Germinal center (tissue), 1 donor: Measurements from ENCODE around the gene HPRT1.
"Not testable (repeated sequence)": the region's sequence is repeated elsewhere in the genome, so short reads cannot be mapped to it uniquely, and the experiment has no call there.

Experiments used
- DNase-seq: peaks from one replicate; pipeline ENCODE4 v3.0.0; 2012; ENCODE audit warnings: mixed read lengths, low spot score

The HPRT1 gene, protein sequence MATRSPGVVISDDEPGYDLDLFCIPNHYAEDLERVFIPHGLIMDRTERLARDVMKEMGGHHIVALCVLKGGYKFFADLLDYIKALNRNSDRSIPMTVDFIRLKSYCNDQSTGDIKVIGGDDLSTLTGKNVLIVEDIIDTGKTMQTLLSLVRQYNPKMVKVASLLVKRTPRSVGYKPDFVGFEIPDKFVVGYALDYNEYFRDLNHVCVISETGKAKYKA

DNA sequence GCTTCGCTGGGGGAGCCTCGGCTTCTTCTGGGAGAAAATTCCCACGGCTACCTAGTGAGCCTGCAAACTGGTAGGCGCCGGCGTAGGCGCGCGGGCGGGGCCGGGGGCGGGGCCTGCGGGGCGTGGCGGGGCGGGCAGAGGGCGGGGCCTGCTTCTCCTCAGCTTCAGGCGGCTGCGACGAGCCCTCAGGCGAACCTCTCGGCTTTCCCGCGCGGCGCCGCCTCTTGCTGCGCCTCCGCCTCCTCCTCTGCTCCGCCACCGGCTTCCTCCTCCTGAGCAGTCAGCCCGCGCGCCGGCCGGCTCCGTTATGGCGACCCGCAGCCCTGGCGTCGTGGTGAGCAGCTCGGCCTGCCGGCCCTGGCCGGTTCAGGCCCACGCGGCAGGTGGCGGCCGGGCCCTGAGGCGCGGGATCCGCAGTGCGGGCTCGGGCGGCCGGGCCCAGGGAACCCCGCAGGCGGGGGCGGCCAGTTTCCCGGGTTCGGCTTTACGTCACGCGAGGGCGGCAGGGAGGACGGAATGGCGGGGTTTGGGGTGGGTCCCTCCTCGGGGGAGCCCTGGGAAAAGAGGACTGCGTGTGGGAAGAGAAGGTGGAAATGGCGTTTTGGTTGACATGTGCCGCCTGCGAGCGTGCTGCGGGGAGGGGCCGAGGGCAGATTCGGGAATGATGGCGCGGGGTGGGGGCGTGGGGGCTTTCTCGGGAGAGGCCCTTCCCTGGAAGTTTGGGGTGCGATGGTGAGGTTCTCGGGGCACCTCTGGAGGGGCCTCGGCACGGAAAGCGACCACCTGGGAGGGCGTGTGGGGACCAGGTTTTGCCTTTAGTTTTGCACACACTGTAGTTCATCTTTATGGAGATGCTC lies at the start of gene HPRT1:
Gene HPRT1 (plus strand): TSS at position 161 of the 857 bp plus-strand sequence. CDS start 147 bp downstream, at position 308.
- peak; percentile 75 for DNase-seq

DNA sequence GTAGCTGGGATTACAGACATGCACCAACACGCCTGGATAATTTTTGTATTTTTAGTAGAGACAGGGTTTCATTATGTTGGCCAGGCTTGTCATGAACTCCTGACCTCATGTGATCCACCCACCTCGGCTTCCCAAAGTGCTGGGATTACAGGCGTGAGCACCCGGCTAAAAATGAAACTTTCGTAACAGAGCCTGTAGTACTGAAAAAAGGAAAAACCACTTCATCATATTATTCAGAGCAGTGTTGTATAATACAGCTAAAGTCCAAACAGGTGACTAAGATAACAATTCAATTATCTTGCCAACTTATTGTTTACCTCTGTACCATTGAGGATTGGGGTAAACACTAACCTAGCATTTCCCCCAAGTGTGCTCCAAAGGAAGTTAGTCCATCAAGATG lies 43.9 kb upstream of the HPRT1 start:
- DNase-seq, result no peak

DNA sequence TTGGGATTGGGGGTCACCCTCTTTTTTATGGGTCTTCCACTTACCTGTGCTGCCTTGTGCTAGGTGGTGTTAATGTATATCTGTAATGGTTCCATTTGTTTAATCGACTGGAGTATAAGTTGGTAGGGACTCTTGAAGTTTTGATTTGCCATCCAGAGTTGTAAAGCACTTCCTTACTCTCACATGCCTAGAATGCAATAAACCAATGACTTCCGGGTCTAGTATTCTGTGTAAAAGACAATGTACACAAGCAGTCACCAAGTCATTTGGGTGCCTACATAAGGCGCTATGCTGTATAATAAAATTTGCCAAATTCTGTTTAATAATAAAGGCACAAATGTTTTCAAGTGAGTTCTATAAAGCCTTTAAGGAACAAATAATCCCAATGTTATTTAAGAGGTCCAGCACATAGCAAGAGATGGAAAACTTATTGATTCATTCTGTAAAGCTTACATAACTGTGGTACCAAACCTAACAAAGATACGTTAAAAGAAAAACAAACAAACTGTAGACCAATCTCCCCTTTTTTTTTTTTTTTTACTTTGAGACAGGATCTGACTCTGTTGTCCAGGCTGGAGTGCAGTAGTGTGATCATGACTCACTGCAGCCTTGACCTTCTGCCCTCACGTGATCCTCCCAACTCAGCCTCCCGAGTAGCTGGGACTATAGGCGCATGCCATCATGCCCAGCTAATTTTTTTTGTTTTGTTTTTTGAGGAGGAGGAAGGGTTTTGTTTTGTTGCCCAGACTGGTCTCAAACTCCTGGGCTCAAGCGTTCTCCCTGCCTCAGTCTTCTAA lies 41.5 kb upstream of the HPRT1 start:
- no peak for DNase-seq

DNA sequence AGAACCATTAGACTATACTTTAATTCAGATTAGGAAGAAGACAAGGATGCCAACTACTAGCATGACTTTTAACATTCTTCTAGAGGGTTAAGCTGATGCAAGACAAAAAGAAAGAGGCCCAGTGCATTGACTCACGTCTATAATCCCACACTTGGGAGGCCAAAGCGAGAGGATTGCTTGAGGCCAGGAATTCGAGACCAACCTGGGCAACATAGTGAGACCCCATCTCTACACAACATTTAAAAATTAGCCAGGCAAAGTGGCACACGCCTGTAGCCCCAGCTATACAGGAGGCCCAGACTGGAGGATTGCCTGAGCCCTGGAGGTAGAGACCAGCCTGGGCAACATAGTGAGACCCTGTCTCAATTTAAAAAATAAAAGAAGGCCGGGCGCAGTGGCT lies 40.2 kb upstream of the HPRT1 start:
- DNase-seq, result no peak

DNA sequence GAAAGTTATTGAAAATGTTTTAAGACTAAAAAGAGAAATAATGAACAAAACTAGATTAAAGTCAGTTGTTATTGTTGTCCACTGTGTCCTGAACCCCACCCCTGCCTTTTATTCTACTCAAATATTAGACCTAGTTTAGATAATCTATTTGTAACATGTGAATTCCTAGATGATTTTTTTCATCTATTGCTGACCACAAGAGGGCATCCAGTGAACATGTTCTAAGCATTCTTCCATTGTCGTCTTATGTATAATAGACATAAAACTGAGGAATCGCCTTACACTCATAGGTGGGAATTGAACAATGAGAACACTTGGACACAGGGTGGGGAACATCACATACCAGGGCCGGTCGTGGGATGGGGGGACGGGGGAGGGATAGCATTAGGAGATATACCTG lies 36.4 kb upstream of the HPRT1 start:
- DNase-seq, result no peak

DNA sequence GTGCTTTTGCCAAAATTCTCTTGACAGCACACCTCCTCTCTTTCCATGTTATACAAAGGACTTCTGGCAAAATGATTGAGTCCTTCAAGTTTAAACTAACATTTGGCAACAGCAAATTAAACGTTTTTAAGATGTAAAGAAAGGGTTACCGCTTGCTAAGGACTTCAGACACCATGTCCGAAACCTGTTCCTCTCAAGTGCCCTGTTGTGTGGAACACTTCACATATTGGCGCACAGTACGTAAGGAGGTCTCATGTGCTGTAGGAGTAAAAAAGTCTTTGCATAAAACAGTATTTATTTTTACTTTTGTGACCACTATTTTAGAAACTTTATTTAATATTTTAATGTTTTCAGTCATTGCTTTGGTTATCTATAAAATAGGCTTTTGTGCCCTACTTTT lies 33.7 kb upstream of the HPRT1 start:
- no peak for DNase-seq

DNA sequence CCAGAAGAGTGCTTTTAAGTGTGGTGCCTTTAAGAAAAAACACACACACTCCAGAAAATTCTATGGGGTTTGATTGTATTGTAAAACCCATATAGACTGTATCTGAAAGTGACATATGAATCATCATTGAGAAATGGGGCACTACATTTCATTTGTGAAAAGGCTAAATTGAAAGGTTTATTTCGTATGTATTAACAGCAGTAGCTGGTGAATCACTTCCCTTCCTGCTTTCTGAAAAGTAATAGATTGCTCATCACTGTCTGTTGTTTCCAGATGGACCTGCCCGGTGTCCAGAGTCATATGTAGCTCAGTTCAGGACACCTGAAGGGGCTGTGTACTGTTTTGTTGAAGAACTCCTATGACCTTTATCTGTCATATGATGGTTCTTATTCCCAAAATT lies 28.1 kb upstream of the HPRT1 start:
- no peak for DNase-seq

DNA sequence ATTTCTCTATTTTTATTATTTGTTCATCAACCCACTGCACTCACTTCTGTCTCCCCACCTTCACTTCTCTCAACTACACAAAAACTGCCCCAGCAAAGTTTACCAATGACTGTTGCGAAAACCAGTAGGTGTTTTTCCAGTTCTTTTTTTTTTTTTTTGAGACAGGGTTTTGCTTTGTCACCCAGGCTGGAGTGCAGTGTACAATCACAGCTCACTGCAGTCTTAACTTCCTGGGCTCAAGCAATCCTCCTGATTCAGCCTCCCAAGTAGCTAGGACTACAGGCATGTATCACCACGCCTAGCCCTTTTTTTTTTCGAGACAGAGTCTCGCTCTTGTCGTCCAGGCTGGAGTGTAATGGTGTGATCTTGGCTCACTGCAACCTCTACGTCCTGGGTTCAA lies 24.1 kb upstream of the HPRT1 start:
- DNase-seq, result no peak

DNA sequence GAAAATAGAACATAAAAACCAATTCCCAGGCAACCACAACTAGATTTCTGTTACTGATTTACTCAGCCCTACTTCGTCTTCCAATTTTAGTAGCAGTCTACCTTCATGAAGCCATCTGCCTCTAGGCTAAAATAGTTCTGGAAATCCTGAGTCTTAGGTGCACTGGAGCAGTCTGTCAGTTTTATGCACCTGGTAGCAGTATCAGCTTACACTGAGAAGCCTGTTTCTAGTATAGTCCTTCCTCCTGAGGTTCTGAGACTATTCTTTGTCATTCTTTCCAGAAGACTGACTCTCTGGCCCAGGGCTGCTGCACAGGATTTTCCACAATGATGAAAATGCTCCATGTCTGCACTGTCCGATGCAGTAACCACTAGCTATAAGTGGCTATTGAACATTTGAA lies 16.9 kb upstream of the HPRT1 start:
- no peak for DNase-seq

DNA sequence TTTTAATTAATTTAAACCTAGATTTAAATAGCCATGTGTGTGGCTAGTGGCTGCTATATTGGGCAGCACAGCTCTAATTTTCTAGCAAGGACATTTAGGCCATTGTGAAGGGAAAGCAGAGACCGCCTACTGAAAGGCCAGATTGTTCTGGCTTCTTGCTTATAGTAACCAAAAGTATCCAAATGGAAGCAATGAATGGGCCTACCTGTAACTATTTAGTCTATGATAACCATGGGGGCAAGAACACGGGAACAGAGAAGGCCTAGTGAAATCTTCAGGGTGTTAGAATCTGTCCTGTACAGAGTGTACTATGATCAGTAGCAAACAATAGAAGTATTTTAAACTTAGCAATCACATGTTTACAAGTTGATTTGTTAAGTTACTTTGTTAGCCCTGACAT lies 16.5 kb upstream of the HPRT1 start:
- no peak for DNase-seq

DNA sequence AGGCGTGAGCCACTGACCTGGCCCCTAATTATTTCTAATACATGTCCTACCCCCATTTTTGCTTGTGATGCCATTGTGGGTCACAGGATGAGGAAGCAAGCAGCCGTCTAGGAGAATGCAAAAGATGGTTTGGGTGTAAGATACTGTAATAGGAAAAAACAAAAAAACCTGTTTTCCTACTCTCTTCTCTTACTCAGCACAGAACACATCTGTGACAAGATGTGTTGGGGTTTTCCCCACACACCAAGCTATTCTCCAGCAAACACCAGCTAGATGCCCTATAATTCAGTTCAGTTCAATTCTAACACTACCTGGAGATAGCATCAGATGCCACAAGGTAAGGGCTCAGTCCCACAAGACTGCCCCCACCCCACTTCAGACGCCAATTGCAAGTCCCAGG lies 15.3 kb upstream of the HPRT1 start:
- no peak for DNase-seq

DNA sequence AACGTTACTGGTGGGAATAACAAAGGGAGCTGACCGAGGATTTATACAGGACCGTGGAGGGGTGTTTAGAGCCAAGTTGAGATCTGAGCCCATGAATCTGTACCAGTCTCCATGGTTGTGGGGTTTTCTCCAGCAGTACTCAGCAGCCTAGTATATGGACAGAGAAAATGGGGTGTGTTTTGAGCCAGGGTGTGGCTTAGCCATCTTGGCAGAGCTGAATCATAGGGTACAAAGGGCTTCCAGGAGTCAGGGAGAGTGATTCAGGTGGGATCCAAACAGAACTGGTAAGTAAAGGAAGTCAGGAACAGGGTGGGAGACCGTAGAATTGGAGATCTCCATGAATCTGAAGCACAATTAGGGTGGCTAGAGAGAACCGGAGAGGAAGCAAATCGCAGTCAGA lies 7.4 kb upstream of the HPRT1 start:
- DNase-seq, result no peak

DNA sequence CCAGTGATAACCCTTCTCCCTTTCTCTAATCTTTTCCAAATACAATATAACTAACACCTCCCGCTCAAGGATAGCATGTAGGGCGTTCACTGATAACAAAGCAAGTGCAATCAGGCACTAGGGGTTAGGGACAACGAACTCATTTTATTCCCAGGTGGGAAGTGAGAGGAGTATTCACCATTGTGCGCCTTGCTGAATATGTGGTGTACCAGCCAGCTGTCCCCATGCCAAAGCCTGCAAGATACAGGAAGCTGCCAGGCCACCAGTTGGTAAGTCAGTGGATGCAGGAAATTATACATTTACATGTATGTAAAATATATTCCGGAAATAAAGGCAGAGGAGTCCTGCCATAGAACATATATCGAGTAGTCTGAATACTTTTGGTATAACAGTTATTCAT lies 6.3 kb upstream of the HPRT1 start:
- DNase-seq, result no peak

DNA sequence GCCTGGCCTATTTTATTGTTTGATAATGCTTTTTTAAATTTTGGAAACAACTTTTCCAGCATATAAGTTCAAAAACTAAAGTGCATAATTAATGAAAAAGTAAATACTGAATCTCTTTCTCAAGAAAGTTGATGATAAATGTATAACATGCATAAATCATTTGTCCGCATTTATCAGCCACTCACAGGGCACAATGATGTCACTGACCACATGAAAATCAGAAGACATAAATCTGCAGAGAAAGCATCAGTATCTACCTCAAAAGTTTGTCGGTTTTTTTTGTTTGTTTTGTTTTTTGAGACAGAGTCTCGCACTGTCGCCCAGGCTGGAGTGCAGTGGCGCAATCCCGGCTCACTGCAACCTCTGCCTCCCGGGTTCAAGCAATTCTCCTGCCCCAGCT lies 5.5 kb upstream of the HPRT1 start:
- DNase-seq, result no peak

DNA sequence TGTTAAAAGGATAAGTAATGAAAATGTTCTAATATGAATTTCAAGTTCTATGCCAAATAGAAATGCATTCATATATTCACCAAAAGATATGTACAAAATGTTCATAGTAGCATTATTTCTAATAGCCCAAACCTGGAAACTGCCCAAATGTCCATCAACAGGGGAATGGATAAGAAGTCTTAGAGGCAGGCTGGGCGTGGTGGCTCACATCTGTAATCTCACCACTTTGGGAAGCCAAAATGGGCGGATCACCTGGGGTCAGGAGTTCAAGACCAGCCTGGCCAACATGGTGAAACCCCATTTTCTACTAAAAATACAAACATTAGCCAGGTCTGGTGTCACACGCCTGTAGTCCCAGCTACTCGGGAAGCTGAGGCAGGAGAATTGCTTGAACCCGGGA lies 2.3 kb upstream of the HPRT1 start:
- no peak for DNase-seq

DNA sequence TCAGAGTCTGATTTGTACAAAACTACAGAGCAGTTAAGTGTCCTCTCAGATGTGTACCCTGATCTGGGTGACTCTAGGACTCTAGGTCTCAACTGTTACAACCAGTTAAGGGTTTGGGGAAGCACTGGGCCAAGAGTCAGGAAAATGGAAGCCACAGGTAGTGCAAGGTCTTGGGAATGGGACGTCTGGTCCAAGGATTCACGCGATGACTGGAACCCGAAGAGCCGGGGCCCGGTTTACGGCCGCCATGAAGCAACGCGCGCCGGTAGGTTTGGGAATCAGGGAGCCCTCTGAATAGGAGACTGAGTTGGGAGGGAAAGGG lies 321 bp upstream of the HPRT1 start:
- no peak for DNase-seq

DNA sequence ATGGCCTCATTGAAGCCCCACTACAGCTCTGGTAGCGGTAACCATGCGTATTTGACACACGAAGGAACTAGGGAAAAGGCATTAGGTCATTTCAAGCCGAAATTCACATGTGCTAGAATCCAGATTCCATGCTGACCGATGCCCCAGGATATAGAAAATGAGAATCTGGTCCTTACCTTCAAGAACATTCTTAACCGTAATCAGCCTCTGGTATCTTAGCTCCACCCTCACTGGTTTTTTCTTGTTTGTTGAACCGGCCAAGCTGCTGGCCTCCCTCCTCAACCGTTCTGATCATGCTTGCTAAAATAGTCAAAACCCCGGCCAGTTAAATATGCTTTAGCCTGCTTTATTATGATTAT lies 876 bp downstream of the HPRT1 start:
- DNase-seq, result no peak

DNA sequence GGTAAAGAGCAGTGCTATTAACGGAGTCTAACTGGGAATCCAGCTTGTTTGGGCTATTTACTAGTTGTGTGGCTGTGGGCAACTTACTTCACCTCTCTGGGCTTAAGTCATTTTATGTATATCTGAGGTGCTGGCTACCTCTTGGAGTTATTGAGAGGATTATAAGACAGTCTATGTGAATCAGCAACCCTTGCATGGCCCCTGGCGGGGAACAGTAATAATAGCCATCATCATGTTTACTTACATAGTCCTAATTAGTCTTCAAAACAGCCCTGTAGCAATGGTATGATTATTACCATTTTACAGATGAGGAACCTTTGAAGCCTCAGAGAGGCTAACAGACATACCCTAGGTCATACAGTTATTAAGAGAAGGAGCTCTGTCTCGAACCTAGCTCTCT lies 1.5 kb downstream of the HPRT1 start:
- DNase-seq, result no peak

DNA sequence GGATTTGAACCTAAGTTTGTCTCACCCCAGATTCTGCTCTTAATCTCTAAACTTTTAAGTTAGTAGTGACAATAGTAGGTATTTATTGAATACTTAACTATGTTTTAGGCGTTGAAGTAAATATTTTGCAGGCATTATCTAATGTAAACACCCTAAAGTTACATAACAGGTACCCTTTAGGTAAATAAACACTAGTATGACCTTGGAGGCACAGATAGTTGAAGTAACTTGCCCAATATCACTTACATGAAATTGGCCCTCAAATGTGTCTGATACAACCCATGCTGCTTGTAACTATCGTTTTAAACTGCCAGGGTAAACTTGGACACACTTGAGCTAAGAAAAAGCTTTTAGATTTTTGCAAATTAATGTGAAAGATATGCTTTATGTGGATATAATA lies 3.0 kb downstream of the HPRT1 start:
- DNase-seq, result no peak

DNA sequence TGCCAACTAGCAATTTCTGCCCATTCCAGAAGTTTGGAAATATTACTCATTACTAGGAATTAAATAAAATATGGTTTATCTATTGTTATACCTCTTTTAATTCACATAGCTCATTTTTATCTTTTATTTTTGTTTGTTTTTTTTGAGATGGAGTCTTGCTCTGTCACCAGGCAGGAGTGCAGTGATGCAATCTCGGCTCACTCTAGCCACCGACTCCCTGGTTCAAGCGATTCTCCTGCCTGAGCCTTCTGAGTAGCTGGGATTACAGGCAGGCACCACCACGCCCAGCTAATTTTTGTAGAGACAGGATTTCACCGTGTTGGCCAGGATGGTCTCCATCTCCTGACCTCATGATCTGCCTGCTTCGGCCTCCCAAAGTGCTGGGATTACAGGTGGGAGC lies 4.5 kb downstream of the HPRT1 start:
- DNase-seq, result not testable (repeated sequence)

DNA sequence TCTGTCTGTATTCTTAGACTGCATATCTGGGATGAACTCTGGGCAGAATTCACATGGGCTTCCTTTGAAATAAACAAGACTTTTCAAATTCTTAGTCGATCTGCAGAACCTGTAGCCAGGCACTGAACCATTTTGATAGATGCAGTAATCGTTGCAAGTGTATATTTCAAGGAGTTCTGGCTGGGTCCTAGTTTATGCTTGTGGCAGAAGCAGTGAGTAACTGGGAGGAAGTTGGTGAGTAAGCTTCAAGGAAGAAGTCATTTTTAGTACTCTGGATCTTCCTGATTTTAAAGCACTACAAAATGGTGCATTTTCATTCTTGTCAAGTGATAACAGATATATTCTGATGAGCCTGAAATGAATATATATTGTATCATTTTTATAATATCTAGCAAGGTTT lies 9.5 kb downstream of the HPRT1 start:
- no peak for DNase-seq

DNA sequence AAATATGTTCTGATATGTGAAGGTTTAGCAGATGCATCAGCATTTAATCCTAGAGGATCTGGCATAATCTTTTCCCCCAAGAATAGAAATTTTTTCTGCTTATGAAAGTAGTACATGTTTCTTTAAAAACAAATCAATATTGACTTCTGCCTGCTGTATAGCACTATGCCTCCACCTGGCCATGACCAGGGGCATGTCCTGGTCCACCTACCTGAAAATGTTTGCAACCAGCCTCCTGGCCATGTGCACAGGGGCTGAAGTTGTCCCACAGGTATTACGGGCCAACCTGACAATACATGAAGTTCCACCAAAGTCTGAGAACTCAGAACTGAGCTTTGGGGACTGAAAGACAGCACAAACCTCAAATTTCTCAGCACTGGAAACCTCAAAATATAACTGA lies 10.0 kb downstream of the HPRT1 start:
- DNase-seq, result no peak

DNA sequence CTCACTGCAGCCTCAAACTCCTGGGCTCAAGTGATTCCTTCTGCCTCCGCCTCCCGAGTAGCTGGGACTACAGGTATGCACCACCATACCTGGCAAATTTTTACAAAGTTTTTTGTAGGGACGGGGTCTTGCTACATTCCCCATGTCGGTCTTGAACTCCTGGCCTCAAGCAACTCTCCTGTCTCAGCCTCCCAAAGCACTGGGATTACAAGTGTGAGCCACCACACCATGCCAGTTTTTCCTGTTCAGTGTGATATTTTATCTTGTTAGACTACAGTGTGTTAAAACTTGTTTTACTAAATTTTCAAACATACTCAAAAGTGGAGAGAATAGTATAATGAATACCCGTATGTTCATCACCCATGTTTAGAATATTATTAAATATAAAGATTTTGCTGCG lies 12.1 kb downstream of the HPRT1 start:
- DNase-seq, result no peak
